Measurements from ENCODE around the gene CACNG6.

Gene CACNG6

GRCh38 chr19:54041969-54042606 is 50.7 kb downstream of the CACNG6 start:
- DNase-seq (ENCODE audit: low spot score) (peak; percentile 70), FAIRE-seq (no peak)

GRCh38 chr19:54042989-54043388 is 51.6 kb downstream of the CACNG6 start:
- FAIRE-seq (no peak), DNase-seq (ENCODE audit: low spot score) (no peak)

GRCh38 chr19:54045771-54046170 is 54.3 kb downstream of the CACNG6 start:
- DNase-seq (ENCODE audit: low spot score): no peak
- FAIRE-seq: no peak

- DNase-seq (ENCODE audit: low spot score) (no peak), FAIRE-seq (no peak)
Observed at GRCh38 chr19:54047616-54048015, 56.2 kb downstream of the CACNG6 start.

All from RCC 7860 (cell line).